BJ (cell line): ENCODE measurements around the gene SWAP70. TPM values are rescaled to one million over a fixed set of nuclear protein-coding genes. Genes with fewer than 3 reads are reported as not detected.

Source experiments
- CTCF ChIA-PET: fragments of 350-600 bp; formaldehyde crosslinking; extraction: SDS; loops from one replicate; lab custom pipeline; 2021; ENCODE audit warnings: antibody characterized with exemption, inconsistent platforms; lab: Yijun Ruan, JAX
- POLR2A ChIA-PET: fragments of 300-600 bp; sonication (Branson Sonifier 250); formaldehyde crosslinking; extraction: SDS; loops from one replicate; lab custom pipeline; 2021; ENCODE audit warnings: antibody characterized with exemption; lab: Charles Lee
- DNase-seq: peaks from one replicate; pipeline ENCODE4 v3.0.0-alpha.2; 2011; ENCODE audit warnings: low read depth
- H3K27me3 ChIP-seq: 2 replicates; pipeline ENCODE4 v1.6.0; 2011; ENCODE audit warnings: low read length; ENCODE audit not compliant: control insufficient read depth, insufficient read depth
- H3K36me3 ChIP-seq: 2 replicates; pipeline ENCODE4 v1.5.1; 2011; ENCODE audit warnings: low read length; ENCODE audit not compliant: control insufficient read depth, insufficient read depth
- H3K4me3 ChIP-seq: 2 replicates; pipeline ENCODE4 v1.5.1; 2011; ENCODE audit warnings: low read depth, mild to moderate bottlenecking, control low read depth, low read length
- CTCF ChIP-seq: IDR thresholded peaks from 2 replicates; pipeline ENCODE4 v1.5.1; 2011; ENCODE audit warnings: low read depth, mild to moderate bottlenecking, control low read depth, inconsistent platforms, low read length, moderate library complexity; ENCODE audit not compliant: insufficient read depth
- polyA plus RNA-seq: library from polyadenylated mRNA; depleted of rRNA; stranded (reverse); fragments of >200 nt; gene quantifications from 2 replicates; pipeline ENCODE4 v1.2.3, GENCODE V29; 2011; rRNA removed

Gene SWAP70
- polyA plus RNA-seq, 1 experiment, result 16.6 TPM

DNA sequence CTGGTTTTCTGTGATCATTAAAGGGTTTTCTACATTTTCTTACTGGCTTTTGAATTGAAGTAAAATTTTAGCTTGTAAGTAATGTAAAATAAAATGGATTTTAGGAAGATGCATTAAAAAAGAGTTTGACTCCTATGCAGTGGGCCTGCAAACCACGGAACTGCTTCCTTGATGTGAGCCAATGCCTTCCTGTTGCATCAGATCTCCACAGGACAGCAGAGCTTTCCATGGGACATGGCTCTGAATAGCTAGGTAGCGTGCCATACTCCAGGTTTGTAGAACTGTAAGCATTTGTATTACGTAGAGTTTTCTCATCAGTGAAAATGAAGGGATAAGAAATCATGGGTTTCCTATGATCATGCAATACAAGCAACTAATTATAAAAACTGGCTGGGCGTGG is 133.4 kb downstream of the SWAP70 start:
- no peak for TF ChIP-seq CTCF
- ChIA-PET CTCF (interaction anchor here (0.6 to 0.8 kb wide), 3 partner anchors 37 to 468 kb away, joined by 3 to 5 read pairs (median 3); no protein-coding TSS in a partner anchor), POLR2A (interaction anchor here (0.7 kb wide), 1 partner anchor 9 kb away, joined by 5 read pairs; no protein-coding TSS in a partner anchor)
- no peaks in the 10 kb centered on the region for H3K27me3 ChIP-seq
- H3K36me3 ChIP-seq, result peaks cover 7% of the 10 kb centered on the region
- no peak for DNase-seq
- no peak overlapping the region for H3K4me3 ChIP-seq

DNA sequence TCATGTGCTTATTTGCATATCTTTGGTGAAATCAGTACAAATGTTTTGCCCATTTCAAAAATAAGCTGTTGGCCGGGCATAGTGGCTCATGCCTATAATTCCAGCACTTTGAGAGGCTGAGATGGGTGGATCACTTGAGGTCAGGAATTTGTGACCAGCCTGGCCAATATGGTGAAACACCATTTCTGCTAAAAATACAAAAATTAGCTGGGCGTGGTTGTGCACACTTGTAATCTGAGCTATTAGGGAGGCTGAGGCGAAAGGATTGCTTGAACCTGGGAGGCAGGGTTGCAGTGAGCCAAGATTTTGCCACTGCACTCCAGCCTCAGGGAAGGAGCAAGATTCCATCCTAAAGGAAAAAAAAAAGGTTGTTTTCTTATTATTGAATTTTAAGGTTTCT is 136.0 kb downstream of the SWAP70 start:
- H3K4me3 ChIP-seq, result no peak overlapping the region
- TF ChIP-seq CTCF, result no peak
- H3K36me3 ChIP-seq, result peaks cover 4% of the 10 kb centered on the region
- ChIA-PET CTCF (interaction anchor here (0.6 to 4.2 kb wide), 2 partner anchors 41 to 44 kb away, joined by 3 to 18 read pairs; no protein-coding TSS in a partner anchor), POLR2A (interaction anchor here (0.6 to 1.0 kb wide), 9 partner anchors 11 to 505 kb away, joined by 3 to 13 read pairs (median 4); partner anchors contain the start of gene ADM)
- no peaks in the 10 kb centered on the region for H3K27me3 ChIP-seq
- DNase-seq, result no peak

- ChIA-PET POLR2A (interaction anchor here (0.6 to 2.5 kb wide), 5 partner anchors 14 to 307 kb away, joined by 4 to 26 read pairs (median 7); no protein-coding TSS in a partner anchor), CTCF (interaction anchor here (0.8 to 4.2 kb wide), 7 partner anchors 13 to 566 kb away, joined by 3 to 18 read pairs (median 3); no protein-coding TSS in a partner anchor)
- DNase-seq, result peak; percentile 97
These were observed 138.5 kb downstream of the SWAP70 start for GRCh38 chr11:9802291-9802861.

More at GRCh38 chr11:9802291-9802861, 138.5 kb downstream of the SWAP70 start:
- H3K4me3 ChIP-seq, result no peak overlapping the region
- TF ChIP-seq CTCF, result no peak
- no peaks in the 10 kb centered on the region for H3K27me3 ChIP-seq
- peaks cover 4% of the 10 kb centered on the region; the same call in 1 of the 2 replicates for H3K36me3 ChIP-seq

Other genes starting within 250 kb of the SWAP70 start
- 26.6 and 27.8 TPM in 2 replicates for gene ZNF143, start 203.1 kb upstream of the SWAP70 start, polyA plus RNA-seq
- gene WEE1, start 90.4 kb upstream of the SWAP70 start, polyA plus RNA-seq, result 31.7 and 60.1 TPM in 2 replicates